GM18505 (cell line): ENCODE results near the gene SDF4.

ENCODE experiments used
- ATAC-seq: cut with Tn5 transposase; IDR thresholded peaks from one replicate; pipeline ENCODE4 v1.9.1; 2021; ENCODE audit not compliant: unreplicated experiment
- POLR2A ChIP-seq: IDR thresholded peaks from 4 replicates; pipeline ENCODE4 v1.6.1; 2011; ENCODE audit warnings: borderline replicate concordance; ENCODE audit not compliant: insufficient read depth, insufficient read length; ENCODE audit errors: extremely low read depth

The SDF4 gene

DNA sequence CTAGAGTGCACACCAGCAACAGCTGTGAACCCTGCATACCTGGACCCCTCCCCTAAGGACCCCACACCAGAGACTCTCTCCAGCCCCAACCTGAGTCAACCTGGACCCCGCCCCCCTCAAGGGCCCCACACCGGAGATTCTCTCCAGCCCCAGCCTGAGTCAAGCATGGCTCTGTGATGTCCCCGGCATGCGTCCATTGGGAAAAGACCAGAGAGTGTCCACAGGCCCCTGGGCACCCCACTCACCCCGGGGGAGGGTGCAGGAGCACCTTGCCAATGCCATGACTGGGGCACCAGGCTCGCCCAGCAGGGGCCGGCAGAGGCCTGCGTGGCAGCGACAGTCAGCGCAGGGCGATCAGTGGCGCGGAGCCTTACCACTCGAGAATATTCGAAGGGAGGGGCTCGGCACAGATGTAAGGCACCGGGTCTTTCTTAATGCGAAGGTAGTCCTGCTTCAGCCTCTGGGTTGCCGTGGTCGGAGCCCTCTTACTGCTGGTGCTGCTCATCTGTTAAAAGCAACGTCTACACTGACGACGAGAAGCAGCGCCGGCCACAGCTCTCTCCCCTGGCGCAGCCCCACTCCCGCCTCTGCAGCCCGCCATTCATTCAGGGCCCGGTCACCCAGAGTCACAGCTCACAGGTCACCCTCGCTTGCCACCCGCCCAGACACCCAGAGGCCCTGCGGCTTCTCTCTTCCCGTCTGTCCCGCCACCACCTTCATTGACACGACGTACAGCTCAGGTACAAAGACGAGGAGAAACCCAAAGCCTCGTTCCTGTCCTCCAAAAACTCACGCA, 35.9 kb upstream of the SDF4 start:
- ATAC-seq: no peak
- TF ChIP-seq POLR2A: no peak

GRCh38 chr1:1264868-1265272, 33.1 kb upstream of the SDF4 start:
- no peak for ATAC-seq
- TF ChIP-seq POLR2A: no peak

DNA sequence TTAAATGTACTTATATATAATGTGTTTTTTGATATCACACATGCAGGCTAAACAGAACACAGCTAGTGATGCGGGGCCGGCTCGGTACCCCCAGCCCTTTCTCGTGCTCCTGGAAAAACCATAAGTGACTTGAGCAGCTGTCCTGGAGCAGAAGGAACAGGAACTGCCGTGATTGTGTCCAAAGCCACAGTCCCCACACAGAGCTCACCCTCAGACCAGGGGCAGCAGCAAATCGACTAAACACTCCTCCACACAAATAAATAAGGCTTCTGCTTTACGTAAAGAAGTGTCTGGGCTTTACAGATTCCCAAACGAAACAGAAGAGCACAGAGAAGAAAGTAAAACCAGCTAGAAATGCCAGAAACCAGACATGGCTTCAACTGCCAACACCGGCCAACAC, 32.2 kb upstream of the SDF4 start:
- TF ChIP-seq POLR2A: no peak
- no peak for ATAC-seq

DNA sequence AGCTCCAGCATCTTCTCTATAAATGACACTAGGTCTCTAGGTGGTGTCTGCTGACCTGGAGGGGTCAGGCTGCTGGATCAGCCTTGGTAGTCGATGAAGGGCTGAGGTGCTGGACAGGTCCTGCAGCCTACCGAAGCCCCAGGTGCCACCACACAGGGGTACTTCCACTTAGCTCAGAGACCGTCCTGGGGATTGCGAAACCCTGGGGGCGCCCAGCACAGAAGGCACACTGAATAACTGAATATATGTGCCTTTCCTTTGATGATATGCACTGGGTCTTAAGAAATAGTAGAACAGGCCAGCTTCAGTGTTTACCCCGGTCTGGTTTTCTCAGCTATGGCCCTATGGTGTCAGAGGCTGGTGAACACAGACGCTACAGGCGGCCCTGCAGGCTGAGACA, 31.0 kb upstream of the SDF4 start:
- no peak for TF ChIP-seq POLR2A
- no peak for ATAC-seq

GRCh38 chr1:1262071-1262470, 30.3 kb upstream of the SDF4 start:
- TF ChIP-seq POLR2A: no peak

DNA sequence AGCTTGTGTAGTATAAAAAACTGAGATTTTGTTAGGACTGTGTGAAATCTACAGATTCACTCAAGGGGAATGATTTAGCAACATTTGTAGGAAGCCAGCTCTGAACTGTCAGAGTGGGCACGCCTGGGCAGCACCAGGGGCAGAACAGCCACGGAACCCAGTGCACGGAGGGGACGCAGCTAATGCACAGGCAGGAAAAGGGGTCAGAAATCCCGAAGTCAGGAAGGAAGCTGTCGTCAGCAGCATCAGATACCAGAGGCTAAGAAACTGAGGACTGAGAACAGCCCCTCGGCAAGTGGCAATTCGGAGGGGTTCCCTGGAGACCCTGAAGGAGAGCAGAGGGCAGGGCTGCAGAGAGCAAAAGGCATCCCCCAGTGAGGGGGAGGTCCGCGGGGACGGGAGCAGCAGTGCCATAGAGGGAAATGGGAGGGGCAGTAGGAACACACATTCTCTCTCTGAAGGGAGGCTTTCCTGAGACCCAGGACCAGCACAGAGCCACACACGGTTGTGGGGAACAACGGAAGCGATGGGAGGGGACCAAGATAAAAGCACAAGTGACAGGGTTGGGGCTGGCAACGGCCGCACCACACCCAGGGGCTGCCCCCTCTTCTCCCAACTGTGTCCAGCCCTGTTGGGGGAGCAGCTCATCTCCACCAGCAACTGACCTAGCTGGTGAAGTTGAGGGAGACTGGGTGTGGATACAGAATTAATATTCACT, 29.2 kb upstream of the SDF4 start:
- TF ChIP-seq POLR2A: no peak
- no peak for ATAC-seq

More at GRCh38 chr1:1262071-1262470, 30.3 kb upstream of the SDF4 start:
- ATAC-seq: no peak

GRCh38 chr1:1259951-1260600, 28.3 kb upstream of the SDF4 start:
- TF ChIP-seq POLR2A: no peak
- ATAC-seq: no peak

- ATAC-seq: no peak
- TF ChIP-seq POLR2A: no peak
Measured at GRCh38 chr1:1259540-1259939, 27.7 kb upstream of the SDF4 start.

- no peak for ATAC-seq
- no peak for TF ChIP-seq POLR2A
Measured at GRCh38 chr1:1259119-1259488, 27.3 kb upstream of the SDF4 start.

DNA sequence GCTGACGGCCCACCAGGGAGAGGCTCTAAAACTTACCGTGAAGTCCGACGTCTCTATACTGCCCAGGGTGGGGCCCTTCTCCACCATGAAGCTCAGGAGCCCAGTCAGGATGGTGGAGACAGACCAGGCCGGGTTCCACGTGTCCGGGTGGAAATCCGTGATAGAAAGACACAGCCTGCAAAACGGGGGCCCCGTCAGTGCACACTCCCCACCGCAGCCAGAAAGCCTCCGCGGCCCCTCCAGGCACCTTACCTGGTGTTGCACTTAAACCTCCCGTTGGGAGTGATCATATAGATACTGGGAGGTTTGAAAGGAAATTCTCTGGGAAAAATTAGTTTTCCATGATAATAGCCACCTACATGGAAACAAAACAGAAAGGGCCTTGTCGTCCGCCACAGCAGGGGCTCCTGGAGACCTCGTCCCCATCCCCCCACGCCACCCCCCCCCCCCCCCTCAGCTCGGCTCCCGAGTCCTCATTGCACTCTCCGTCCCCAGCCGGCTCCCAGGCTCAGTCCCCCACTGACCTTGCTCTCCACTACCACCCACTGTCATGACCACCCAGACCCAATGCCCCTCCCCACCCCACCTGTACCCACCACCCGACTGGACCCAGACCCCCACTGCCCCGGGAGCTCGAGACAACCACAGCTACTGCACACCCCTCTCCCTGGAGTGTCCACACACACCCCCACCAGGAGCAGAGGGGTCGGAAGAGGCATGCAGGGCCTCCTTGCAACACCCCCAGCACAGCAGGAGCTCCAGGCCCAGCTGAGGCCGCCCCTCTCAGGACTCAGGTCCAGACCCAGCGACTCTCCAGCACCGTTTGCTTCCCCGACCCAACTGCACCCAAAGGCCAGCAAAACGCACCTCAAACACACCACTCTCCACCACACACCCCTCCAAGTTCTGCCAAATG, 25.4 kb upstream of the SDF4 start:
- TF ChIP-seq POLR2A: no peak
- ATAC-seq: no peak

GRCh38 chr1:1255611-1256010, 23.8 kb upstream of the SDF4 start:
- no peak for ATAC-seq
- TF ChIP-seq POLR2A: no peak

DNA sequence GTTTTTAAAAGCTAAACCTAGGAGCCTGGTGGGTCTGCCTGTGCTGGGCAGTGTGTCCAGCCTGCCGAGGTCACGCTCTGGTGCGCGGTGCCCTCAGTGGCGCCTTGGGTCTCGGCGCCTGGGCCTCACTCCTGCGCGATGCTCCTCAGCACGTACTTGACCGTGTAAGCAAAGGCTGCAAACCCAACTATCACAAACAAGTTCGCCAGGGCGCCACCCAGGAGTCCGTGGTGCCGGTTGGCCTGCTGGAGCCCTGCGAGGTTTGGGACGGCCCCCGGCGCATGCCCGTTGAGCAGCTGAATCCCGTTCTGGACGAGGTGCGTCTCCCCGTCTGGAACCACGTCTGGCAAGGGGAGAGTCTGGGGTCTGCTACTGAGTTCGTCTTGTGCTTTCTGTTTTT, 23.3 kb upstream of the SDF4 start:
- ATAC-seq: no peak

DNA sequence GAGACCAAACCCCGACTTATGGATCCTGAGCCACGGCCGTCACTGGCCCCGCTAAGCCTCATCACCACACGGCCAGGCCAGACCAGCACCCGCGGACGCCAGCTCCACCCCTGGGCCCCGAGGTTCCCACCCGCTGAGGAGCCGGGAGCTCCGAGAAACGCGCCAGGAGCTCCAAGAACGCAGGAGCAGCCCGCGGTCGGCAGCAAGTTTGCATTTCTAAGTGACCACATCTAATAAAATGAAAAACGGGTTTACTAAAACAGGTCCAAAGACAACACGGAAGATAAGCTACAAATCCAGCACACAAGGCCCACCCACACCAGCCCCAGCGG, 22.8 kb upstream of the SDF4 start:
- no peak for TF ChIP-seq POLR2A
- no peak for ATAC-seq

More for the DNA sequence above, 23.3 kb upstream of the SDF4 start:
- TF ChIP-seq POLR2A: no peak
